B cell (primary cell): ENCODE data around the gene PCGF1.

Experiments
- EZH2 ChIP-seq: IDR thresholded peaks from 2 replicates; pipeline ENCODE4 v1.6.1; 2012; ENCODE audit warnings: borderline replicate concordance, low read depth, mild to moderate bottlenecking, moderate library complexity, low read length; ENCODE audit not compliant: insufficient read depth, poor library complexity, severe bottlenecking
- TF ChIP-seq, protein P1 (sequence below): fragments of 200-600 bp; IDR thresholded peaks from one replicate; pipeline ENCODE4 v1.8.0; 2022; ENCODE audit warnings: antibody characterized with exemption, mild to moderate bottlenecking

DNA sequence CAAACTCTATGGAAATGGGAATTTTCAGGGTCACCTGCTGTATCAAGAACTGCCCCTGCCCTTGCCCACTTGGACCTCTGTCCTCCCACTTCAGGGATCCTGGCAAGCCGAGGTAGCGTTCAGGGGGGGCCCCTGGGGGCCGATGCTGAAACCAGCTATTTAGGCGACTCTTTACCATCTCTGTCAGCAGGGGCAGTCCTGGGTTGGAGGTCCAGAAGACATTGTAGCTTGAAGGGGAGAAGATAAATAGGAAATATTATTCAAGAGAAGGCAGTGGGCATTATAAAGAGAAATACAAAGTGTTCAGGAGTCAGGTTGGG, 44.7 kb downstream of the PCGF1 start:
- TF ChIP-seq, protein P1, sequence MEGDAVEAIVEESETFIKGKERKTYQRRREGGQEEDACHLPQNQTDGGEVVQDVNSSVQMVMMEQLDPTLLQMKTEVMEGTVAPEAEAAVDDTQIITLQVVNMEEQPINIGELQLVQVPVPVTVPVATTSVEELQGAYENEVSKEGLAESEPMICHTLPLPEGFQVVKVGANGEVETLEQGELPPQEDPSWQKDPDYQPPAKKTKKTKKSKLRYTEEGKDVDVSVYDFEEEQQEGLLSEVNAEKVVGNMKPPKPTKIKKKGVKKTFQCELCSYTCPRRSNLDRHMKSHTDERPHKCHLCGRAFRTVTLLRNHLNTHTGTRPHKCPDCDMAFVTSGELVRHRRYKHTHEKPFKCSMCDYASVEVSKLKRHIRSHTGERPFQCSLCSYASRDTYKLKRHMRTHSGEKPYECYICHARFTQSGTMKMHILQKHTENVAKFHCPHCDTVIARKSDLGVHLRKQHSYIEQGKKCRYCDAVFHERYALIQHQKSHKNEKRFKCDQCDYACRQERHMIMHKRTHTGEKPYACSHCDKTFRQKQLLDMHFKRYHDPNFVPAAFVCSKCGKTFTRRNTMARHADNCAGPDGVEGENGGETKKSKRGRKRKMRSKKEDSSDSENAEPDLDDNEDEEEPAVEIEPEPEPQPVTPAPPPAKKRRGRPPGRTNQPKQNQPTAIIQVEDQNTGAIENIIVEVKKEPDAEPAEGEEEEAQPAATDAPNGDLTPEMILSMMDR, result no peak
- TF ChIP-seq EZH2, result no peak
